DMS53 treated with DMSO at 0.1 percent for 48 hours (cell line): ENCODE data around the gene SNRPD3.
"Not testable (repeated sequence)": the region's sequence is repeated elsewhere in the genome, so short reads cannot be mapped to it uniquely, and the experiment has no call there.

Experiments used
- DNase-seq: peaks from one replicate; lab custom pipeline; 2025; ENCODE audit not compliant: unreplicated experiment; lab: John Stamatoyannopoulos, UW

Gene SNRPD3

DNA sequence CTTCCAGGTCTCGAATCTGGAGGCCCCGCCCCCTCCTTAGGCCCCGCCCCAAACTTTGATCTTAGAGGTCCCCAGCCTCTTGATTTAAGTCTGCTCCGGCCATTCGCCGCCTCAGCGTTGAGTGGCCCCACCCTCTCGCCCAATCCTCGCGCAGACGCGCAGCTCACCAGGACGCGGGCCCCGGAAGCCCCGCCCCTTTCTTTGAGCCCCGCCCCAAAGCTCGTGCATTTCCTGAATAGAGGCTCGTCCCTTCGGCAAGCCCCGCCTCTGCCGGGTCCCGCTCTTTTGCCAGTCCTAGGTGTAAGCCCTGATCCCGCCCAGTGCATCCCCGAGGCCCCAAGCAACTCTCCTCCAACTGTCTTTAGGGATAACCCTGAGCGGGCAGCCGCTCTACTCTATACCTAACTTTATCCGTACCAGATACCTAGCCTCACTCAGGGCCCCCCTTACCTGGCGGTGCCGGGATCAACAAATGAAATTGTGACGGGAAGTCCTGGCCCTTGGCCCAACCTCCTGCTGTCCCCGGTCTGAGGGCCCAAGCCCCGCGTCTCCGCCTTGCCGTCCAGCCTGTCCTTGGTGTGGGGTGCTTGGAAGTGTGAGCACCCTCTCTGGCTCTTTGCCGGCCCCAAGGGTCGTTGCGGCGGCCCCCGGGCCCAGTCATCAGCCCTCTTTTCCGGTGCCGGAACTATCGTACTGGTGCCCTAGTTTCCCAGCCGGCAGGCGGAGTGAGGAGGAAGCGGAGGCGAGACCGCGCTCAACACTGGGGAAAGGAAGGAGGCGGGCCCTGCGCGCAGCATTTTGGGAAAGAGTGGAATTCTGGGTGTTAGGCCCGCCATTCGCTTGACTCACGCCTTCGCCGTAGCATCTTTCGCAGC is at the start of gene SNRPD3:
Gene SNRPD3, plus strand, starts transcription at position 835 of the 875 bp plus-strand sequence. CDS start 1,676 bp downstream, outside the sequence.
- peak; percentile 53 for DNase-seq

DNA sequence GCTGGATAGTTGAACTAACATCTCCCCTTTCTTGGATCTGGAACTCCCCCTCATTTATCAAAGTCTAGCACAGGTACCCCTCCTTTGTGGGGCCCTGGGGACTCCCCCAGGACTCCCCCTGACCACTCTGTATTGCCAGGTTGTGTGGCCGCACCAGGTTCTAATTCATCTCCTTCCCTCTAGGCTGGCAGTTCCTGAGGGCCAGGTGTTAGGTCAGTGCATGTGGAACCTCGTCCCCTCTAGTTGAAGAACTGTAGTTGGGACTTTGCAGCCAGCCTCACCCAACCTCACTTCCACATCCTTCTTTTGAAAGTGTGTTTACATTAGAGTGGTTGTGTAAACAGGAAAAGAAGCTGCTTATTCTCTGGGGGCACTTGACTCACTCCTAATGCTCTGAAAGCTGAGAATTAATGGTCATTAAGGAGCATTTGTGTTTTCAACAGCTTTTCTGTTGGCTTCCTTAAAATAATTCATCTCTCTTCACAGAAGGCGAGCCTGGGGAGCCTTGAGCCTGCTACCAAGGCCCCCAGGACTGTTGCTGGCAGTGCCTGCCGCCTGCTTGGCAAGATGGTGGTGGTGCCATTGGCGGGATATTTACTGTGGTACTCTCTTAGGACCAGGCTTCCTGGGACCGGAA is 48.9 kb upstream of the SNRPD3 start:
- DNase-seq = peak; percentile 23

DNA sequence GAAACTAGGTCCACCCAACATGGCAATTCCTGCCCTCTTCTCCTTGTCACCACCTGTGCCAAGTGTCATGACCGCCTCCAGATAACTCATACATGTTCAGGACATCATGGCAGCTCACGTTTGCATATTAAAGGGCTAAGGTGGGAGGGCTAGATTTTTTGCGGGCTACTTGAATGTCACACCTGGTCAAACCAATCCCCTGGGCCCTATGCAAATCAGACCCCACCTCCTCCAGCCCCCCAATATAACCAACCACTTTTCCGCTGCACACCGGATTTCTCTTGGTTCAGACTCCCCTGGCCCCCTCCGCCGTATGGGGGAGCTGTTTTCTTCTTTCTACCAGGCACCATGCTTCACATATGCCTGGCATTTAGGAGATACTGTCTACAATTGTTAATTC is 48.1 kb upstream of the SNRPD3 start:
- DNase-seq = no peak

DNA sequence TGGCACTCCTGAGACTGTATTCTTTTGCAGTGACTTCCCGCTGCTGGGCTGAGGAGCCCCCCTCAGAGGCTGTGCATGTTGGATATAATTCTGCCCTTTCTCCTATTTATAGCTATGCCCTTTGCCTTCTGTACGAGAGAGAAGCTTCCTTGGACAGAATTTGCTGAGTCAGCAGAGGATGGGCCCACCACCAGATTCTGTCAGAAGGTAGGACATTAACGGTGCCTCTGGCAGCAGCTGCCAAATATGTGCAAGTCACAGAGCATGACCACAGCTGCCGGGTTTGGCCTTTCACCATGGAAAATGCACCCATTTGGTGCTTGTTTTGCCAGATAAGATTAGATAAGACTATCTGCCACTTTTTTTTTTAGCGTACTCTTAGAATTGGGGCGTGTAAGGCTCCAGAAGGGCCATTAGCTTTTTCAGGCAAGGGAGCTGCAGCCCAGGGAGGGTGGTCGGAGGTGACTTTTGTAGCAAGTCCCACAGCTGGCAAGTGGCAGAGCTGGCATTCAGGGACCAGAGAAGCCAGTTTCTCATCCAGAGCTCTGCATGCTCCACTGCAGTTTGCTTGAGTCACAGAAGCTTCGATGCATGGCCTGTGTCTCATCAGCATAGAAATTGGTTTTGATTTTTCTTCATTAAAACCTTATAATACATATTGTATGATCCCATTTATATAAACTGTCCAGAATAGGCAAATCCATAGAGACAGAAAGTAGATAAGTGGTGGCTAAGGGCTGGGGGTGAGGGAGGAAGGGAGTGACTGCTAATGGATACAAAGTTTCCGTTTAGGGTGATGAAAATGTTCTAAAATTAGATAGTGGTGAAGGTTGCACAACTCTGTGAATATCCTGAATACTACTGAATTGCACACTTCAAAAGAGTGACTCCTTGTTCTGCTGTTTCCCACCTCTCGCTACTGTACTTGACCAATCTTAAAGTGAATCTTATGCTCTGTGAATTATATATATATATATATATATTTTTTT is 44.9 kb upstream of the SNRPD3 start:
- DNase-seq = no peak

DNA sequence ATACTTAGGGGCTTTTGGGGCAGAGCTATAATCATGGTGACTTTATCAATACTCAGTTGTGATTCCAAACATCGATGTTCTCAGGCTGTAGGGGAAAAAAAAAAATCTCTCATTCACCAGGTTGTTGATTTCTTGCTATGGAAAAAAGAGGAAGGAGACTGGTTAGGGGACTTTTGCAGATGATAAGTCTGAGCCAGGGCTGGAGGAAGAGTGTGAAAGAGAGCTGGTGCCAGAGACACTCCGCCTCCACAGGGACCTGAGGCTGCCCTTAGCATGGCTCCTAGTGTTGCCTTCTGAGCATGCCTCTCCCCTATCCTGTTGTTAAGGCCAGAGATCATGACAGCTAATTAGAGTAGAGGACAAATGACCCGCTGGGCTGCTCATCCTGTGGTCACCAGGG is 43.8 kb upstream of the SNRPD3 start:
- no peak for DNase-seq

DNA sequence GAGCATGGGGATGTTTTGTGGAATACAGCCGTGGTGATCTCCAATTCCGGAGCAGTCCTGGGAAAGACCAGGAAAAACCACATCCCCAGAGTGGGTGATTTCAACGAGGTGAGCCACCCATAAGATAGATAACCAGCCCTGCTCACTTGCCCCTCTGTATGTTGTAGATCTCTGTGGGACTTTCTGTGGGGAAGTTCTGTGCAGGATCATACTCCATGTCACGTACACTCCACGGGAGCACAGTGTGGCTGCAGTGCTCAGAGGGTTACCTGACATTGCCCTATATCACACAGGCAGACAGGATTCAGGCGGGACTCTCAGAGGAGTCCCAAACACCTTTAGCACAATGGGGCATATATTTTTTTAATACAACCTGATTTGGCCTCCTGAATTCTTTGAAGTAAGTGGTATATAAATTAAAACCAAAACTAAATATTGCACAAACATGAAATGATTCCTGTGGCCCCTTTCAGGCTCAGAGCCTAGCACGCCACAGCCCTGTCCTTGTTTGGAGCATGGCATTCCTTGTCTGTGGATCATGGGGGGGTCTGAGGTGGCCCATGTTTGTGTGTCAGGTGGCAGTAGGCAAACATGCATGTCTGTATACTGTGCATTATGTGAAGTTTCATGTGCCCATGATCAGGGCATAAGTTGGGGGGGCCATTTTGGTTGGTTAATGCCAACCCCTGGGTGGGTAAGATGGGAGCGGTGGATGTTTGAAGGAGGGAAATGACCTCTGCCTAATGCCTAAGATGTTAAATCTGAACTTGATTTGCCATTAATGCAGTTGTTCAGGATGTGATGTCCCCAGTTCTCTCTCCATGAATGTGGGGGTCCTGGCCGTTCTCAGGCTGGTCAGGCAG is 42.2 kb upstream of the SNRPD3 start:
- DNase-seq = no peak

DNA sequence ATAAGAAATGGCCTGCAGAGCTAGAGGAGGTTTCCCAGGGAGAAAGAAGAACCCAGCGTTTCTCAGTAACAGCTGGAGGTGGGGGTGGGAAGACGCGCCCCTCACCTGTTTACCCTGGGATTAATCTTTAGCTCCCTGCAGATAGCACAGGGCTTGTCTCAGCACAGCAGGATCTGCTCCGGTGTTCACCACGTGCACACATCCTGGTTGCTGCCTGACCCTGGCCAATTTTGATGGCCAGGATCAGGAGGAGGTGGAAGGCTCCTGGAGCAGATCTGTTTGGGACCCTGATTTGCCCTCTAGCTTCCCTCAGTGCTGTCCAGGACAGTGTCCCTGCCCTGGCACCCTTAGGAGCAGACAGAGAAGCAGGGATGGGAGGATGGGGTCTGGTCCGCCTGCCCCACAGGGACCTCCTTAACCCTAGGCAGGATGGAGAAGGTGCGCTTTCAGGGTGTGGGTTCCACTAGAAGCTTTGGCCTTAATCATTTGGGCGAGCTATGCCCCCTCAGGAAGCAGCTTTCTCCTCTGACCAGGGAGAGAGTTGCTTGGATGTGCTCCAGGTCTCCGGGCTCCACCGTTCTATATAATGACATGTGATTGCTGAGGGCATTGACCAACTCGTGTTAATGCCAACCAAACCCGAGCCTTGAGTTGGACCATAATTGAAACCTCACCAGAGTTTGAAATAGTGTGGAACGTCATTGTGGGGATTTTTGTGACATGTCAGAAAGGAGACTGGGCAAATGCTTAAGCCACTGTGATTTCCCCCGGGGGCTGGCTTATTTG is 41.4 kb upstream of the SNRPD3 start:
- no peak for DNase-seq

DNA sequence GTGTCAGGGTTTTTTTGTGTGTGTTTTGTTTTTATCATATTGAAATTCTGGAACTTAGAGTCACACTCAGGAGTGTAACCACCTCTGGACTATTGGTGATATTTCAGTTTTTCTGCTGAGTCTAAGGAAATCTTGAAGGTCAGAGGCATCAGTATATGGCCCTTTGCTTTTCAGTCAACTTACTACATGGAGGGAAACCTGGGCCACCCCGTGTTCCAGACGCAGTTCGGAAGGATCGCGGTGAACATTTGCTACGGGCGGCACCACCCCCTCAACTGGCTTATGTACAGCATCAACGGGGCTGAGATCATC is 40.8 kb upstream of the SNRPD3 start:
- no peak for DNase-seq

DNA sequence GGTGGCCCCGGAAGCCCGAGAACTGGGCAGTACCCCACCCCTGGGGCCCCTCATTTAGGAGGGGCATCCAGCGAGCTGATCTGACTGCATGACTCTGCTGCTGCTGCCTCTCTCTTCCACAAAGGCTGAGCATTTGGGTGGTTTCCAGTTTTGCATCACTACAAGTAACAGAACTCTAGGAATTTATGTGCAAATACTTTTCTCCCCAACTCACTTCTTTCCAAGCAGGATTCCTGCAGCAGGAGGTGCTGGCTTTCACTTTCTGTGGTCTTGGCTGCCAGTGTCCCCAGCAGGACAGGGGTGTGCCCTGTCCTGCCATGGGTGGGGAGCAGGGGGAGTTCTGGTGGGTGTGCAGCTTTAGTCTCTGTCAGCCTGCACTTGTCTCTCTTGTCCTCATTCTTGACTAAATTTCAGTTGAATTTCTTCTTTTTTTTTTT is 39.5 kb upstream of the SNRPD3 start:
- DNase-seq = no peak

DNA sequence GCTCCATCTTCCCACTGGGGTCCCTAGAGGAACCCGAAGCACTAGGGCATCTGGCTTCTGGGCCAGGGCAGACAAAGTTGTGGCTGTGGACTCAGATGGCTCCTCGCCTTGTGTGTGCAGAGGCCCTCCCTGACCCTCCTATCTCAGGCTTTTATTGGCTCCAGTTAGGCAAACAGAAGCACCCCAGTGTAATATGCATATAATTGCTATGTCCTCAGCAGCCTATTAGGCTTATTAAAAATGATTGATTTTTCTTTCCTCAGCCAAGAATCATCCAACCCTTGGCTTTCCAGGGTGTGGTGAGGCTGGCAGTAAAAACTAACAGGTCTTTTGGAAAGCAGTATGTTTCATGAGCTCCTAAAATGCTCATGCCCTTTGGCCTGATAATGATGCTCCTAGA is 38.4 kb upstream of the SNRPD3 start:
- DNase-seq = no peak

DNA sequence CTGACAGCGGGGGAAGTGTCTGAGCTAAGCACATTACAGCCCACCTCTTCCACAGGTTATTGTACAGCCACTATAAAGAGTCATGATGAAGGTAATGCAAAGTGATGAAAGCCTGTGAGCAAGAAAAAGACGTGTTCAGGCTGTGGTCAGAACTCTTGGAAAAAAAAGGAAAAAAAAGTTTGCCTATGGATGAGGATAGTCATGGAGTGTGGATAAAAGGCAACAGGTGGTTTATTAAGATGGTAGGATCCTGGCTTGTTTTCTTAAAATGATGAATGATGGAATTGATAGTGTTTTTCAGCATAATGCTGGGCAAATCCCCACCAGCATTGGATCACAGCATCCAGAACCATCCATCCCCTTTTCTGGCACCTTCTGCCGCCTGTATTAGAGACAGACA is 37.6 kb upstream of the SNRPD3 start:
- DNase-seq = no peak

DNA sequence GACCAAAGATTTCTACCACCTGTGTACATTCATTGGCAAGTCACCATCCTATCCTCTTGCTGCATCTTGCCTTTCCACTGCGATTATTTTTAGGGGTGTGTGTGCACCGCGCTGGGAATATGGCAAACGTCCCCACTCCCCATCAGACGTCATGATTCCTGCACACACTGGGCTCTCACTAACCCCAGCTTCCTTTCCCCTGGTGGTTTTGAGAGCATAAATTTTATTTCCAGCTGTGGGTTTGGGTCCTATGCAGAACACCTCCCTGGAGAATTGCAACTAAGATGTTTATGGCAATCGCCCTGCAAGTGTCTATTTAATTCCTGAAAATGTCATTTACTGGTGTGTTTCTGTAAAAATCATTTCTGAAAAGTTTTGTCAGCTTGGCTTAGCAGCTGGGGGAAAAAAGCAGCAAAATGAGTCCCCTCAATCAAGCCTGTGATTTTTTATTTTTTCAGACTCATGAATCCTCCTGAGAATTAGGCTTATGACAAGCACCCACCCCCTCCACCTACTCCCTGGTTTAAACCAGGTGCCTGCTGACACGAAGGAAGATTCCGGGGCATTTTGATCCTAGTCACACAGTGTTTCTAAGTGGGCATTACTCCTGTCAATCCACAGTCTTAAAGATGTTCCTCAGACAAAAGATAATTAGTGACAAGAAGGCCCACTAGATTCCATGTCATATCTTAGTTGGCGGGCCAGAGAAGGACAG is 36.9 kb upstream of the SNRPD3 start:
- no peak for DNase-seq

DNA sequence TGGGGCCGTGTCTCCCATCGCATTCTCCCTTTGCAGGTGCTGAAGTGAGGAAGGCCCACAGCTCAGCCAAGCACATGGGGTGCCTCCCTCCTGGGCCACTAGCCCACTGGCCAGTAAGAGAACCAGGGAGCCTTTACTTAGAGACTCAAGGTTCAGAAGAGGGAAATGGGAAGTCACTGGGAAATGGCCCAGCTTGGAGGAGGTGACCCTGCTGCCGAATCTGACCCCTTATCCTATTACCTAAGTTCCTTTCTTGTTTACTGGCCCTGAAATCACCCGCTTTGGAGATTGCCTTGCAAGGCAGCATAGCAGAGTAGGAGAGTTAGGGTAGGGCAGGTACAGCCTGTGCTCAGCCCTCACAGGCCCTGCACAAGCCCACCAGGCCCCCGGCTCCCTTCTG is 36.3 kb upstream of the SNRPD3 start:
- DNase-seq = no peak

DNA sequence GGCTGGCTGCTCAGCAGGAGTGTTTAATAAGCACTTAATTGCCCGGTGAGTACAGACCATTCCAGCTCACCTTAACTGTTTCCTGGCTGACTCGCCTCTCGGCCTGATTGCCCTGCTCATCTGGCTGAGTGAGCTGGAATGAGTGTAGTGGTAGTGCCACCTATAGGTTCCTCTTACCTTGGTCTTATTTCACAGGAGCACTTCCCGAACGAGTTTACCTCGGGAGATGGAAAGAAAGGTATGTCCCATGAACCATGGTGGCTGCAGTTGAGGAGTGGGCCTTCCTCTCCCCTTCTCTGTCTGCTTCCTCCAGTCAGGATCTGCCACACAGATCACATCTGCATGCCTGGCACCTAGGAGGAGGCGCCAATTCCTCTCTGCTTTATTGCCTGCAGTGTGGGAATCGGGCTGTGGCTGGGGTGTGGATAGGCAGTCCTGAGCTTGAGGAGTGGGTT is 34.0 kb upstream of the SNRPD3 start:
- DNase-seq = peak; percentile 53

DNA sequence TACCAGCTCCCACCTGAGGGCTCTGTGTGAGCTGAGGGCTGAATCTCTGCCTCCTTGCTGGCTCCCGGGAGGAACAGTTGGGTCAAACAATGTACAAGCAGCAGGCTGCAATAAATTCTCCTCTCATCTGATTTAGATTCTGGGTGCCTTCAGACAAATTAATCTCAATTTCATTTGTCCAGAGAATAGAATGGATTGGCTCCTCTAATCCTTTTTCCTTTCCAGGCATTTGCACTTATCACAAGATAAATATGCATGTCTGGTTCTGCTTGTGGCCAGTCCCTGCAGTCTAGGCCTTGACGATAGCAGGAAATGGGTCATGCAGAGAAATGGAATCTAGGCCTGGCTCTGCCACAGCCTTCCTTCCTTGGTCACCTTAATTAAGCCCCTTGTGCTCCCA is 31.9 kb upstream of the SNRPD3 start:
- no peak for DNase-seq

DNA sequence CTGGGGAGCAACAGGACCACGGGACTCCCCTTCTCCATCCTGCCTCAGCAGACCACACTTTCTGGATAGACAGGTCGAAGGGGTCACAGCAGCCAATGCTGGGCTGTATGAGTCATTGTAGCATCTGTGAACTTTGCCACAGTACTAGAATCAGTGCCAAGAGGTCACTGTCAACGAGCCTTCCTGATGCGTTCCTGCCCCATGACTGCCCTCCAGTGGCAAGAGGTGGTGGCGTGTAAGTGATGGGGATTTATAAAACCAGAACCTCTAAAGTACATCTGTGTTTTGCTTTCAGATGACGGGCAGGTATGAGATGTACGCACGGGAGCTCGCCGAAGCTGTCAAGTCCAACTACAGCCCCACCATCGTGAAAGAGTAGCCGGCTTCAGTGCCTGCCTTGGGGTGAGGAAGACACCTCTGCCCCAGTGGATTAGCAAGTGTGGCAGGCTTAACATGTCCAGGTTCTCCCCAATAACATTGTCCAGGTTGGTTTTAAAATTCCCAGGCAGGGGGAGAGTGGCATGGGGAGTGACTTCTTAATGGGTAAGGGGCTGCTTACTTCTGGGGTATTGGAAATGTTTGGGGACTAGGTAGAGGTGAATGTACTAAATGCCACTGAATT is 30.3 kb upstream of the SNRPD3 start:
- peak; percentile 11 for DNase-seq

DNA sequence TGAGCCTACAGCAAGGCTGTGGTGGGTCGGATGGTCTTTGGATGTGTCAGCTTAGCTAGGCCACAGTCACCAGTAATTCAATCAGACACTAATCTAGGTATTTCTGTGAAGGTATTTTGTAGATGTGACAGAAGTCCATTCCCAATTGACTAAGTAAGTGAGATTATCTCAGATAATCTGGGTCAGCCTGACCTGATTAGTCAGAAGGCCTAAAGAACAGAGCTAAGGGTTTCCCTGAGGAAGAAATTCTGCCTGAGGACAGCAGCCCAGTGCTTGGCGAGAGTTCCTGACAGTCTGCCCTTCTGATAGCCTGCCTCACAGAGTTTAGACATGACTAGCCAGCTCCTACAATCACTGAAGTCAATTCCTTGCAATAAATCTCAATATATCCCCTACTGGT is 29.6 kb upstream of the SNRPD3 start:
- no peak for DNase-seq

DNA sequence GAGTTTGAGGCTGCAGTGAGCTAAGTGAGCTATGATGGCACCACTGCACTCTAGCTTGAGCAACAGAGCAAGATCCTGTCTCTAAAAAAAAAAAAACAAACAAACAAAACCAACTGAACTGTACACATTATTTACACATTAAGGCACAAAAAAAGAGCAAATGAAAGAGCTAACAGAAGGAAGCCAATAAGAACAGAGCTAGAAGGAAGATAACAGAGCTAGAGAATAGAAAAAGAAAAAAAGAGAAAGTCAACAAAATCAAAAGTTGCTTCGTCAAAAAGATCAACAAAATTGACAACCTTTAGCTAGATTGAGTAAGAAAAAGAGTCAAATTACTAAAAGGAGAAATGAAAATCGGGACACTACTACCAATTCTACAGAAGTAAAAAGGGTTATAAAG is 25.9 kb upstream of the SNRPD3 start:
- DNase-seq = no peak

DNA sequence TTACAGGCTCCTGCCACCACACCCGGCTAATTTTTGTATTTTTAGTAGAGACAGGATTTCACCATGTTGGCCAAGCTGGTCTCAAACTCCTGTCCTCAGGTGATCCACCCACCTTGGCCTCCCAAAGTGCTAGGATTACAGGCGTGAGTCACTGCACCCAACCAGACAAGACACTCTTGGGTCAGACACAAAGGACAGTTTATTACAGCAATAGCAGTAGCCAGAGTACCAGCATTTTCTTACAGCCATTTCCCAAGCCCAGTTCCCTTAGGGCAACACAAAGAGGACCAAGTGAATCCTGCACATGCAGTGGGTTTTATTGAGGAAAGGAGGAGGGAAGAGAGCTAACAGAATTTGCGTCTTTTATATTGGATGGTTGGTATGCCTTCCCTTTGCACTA is 24.8 kb upstream of the SNRPD3 start:
- not testable (repeated sequence) for DNase-seq
